HepG2 (cell line): ENCODE results near the gene TK1. TPM values are rescaled to one million over a fixed set of nuclear protein-coding genes. Genes with fewer than 3 reads are reported as not detected.

ENCODE experiments used
- CEBPZ ChIP-seq: IDR thresholded peaks from 2 replicates; pipeline ENCODE4 v1.6.1; 2012; ENCODE audit warnings: low read length, improper control_type of control experiment
- NFAT5 ChIP-seq: sonication (generic); formaldehyde crosslinking; IDR thresholded peaks from 2 replicates; pipeline ENCODE4 v1.4.0; 2020; ENCODE audit warnings: missing genetic modification reagents
- STAT6 ChIP-seq: sonication (generic); formaldehyde crosslinking; IDR thresholded peaks from 2 replicates; pipeline ENCODE4 v1.4.0; 2020; ENCODE audit warnings: missing genetic modification reagents, mild to moderate bottlenecking, borderline replicate concordance
- ZNF207 ChIP-seq: fragments of 450-650 bp; IDR thresholded peaks from 2 replicates; pipeline ENCODE4 v1.6.1; 2016; ENCODE audit warnings: antibody characterized with exemption, borderline replicate concordance
- ZNF512 ChIP-seq: sonication (generic); formaldehyde crosslinking; IDR thresholded peaks from 2 replicates; pipeline ENCODE4 v1.4.0; 2020; ENCODE audit warnings: mild to moderate bottlenecking, missing genetic modification reagents
- ZNF83 ChIP-seq: sonication (generic); formaldehyde crosslinking; IDR thresholded peaks from 2 replicates; pipeline ENCODE4 v1.4.0; 2020; ENCODE audit warnings: missing genetic modification reagents, mild to moderate bottlenecking, borderline replicate concordance
- polyA plus RNA-seq, 8 experiments: library from polyadenylated mRNA; depleted of rRNA in 3 of 8; stranded (reverse) in 7 of 8; unstranded in 1 of 8; fragments of >200 nt; fragmentation: Illumina TruSeq in 4 of 8; extraction: Trizol in 4 of 8; gene quantifications; 2 replicates each; pipeline versions ENCODE4 v1.2.1 to v1.2.3, GENCODE V29; 2011 to 2016; ENCODE audit warnings: low read depth in 4 of 8, missing spikeins in 1 of 8, mixed read lengths in 1 of 8; ENCODE audit not compliant: insufficient read depth in 1 of 8
- total RNA-seq, 5 experiments: library from RNA; depleted of rRNA; stranded (reverse); fragments of >200 nt; fragmentation: Illumina TruSeq; extraction: Trizol; gene quantifications; 2 replicates each; pipeline ENCODE4 v1.2.3, GENCODE V29; 2016; ENCODE audit warnings: low read depth in 1 of 5
- TF ChIP-seq, protein P1 (sequence below): sonication (generic); formaldehyde crosslinking; IDR thresholded peaks from 2 replicates; pipeline ENCODE4 v1.4.0; 2020; ENCODE audit warnings: mild to moderate bottlenecking, missing genetic modification reagents, borderline replicate concordance
- TF ChIP-seq, protein P2 (sequence below): IDR thresholded peaks from 2 replicates; pipeline ENCODE4 v1.6.1; 2016; ENCODE audit warnings: mild to moderate bottlenecking, missing biosample characterization, missing genetic modification reagents

TK1 gene
- total and polyA plus RNA-seq, 2 of the 13 experiments (the other 11 are each of a cell fraction or from before 2014, with no cell fraction given) = 45.0 to 96.0 TPM

- TF ChIP-seq, protein P1, sequence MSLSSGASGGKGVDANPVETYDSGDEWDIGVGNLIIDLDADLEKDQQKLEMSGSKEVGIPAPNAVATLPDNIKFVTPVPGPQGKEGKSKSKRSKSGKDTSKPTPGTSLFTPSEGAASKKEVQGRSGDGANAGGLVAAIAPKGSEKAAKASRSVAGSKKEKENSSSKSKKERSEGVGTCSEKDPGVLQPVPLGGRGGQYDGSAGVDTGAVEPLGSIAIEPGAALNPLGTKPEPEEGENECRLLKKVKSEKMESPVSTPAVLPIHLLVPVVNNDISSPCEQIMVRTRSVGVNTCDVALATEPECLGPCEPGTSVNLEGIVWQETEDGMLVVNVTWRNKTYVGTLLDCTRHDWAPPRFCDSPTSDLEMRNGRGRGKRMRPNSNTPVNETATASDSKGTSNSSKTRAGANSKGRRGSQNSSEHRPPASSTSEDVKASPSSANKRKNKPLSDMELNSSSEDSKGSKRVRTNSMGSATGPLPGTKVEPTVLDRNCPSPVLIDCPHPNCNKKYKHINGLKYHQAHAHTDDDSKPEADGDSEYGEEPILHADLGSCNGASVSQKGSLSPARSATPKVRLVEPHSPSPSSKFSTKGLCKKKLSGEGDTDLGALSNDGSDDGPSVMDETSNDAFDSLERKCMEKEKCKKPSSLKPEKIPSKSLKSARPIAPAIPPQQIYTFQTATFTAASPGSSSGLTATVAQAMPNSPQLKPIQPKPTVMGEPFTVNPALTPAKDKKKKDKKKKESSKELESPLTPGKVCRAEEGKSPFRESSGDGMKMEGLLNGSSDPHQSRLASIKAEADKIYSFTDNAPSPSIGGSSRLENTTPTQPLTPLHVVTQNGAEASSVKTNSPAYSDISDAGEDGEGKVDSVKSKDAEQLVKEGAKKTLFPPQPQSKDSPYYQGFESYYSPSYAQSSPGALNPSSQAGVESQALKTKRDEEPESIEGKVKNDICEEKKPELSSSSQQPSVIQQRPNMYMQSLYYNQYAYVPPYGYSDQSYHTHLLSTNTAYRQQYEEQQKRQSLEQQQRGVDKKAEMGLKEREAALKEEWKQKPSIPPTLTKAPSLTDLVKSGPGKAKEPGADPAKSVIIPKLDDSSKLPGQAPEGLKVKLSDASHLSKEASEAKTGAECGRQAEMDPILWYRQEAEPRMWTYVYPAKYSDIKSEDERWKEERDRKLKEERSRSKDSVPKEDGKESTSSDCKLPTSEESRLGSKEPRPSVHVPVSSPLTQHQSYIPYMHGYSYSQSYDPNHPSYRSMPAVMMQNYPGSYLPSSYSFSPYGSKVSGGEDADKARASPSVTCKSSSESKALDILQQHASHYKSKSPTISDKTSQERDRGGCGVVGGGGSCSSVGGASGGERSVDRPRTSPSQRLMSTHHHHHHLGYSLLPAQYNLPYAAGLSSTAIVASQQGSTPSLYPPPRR (CRISPR knock-in tag) = 0 out of 2 replicates have a peak, but pooled peaks have one; percentile 2
- TF ChIP-seq ZNF207 = no peak
- TF ChIP-seq ZNF83 (CRISPR knock-in tag) = no peak
- TF ChIP-seq, protein P2, sequence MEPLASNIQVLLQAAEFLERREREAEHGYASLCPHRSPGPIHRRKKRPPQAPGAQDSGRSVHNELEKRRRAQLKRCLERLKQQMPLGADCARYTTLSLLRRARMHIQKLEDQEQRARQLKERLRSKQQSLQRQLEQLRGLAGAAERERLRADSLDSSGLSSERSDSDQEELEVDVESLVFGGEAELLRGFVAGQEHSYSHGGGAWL (CRISPR knock-in tag) = no peak
- no peak for TF ChIP-seq CEBPZ
- TF ChIP-seq NFAT5 (CRISPR knock-in tag) = no peak
- TF ChIP-seq ZNF512 (CRISPR knock-in tag) = no peak
- no peak for TF ChIP-seq STAT6
Observed at GRCh38 chr17:78133179-78133951, 53.5 kb downstream of the TK1 start (continued).
